Measurements from ENCODE around the gene NOTCH1.

The NOTCH1 gene

DNA sequence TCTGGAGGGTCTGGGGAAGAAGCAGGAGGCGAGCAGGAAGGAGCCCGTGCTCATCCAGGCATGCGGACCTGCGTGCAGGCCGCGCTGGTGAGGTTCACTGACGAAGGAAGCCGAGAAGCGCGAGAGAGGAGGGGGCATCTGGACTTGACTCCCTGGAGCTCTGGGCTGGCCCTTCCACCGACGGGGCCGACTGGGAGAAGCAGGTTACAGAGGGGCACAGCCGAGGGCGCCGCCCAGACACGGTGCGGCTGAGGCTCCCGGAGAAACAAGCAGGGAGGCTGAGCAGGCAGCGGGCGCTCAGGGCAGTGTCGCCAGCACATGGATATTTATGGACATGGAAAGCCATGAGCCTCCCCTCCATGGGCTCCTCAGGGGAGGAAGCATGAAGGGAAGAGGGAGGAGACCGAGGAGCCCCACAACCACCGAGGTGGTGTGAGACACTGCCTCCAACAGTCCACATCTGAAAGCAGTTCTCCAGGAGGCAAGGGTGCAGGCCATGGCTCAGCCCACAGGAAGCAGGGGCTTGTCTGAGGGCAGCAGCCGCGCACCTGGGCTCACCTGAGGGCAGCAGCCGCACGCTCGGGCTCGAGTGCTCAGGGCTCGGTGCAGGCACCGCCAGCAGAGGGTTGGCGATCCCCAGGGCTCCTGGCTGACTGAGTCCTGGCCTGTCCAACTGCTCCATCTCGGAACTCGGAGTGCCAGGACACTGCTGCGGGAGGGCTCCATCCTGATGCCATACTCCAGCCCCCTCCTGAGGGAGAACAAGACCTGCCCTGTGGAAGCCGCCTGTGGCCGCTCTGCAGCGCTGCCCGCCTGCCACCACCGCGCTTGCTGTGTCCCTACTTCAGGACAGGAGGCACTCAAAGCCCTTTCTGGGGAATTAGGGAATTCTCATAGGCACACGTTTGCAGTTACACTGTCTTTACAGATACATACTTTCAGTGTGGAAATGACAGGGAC lies 90.5 kb downstream of the NOTCH1 start:
- no peak for DNase-seq

GRCh38 chr9:136454026-136454796 lies 91.6 kb downstream of the NOTCH1 start:
- DNase-seq, result no peak

GRCh38 chr9:136453326-136453725 lies 92.5 kb downstream of the NOTCH1 start:
- no peak for DNase-seq

GRCh38 chr9:136451221-136451877 lies 94.5 kb downstream of the NOTCH1 start:
- no peak for DNase-seq

DNA sequence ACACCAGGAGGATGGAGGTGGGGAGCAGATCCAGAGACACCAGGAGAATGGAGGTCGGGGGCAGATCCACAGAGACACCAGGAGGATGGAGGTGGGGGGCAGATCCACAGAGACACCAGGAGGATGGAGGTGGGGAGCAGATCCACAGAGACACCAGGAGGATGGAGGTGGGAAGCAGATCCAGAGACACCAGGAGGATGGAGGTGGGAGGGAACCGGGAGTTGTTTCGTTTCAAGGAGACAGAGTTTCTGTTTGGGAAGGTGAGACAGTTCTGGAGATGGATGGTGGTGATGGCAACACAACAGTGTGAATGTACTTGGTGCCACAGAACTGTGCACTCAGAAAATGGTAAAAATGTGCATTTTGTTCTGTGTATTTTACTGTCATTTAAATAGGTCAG lies 97.2 kb downstream of the NOTCH1 start:
- DNase-seq, result no peak

- no peak for DNase-seq
Observed at GRCh38 chr9:136447173-136447778, 98.6 kb downstream of the NOTCH1 start.

GRCh38 chr9:136445799-136446198 lies 100.0 kb downstream of the NOTCH1 start:
- DNase-seq, result no peak

Data from NCI-H2081 treated with DMSO at 0.1 percent for 48 hours (cell line).